Measurements from ENCODE around the gene CYB561A3. TPM values are rescaled to one million over a fixed set of nuclear protein-coding genes. Genes with fewer than 3 reads are reported as not detected.
"Not testable (repeated sequence)": the region's sequence is repeated elsewhere in the genome, so short reads cannot be mapped to it uniquely, and the experiment has no call there.

CYB561A3 gene, protein sequence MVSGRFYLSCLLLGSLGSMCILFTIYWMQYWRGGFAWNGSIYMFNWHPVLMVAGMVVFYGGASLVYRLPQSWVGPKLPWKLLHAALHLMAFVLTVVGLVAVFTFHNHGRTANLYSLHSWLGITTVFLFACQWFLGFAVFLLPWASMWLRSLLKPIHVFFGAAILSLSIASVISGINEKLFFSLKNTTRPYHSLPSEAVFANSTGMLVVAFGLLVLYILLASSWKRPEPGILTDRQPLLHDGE
- total RNA-seq: 10 to 100 TPM; 37.9 to 43.0 TPM

DNA sequence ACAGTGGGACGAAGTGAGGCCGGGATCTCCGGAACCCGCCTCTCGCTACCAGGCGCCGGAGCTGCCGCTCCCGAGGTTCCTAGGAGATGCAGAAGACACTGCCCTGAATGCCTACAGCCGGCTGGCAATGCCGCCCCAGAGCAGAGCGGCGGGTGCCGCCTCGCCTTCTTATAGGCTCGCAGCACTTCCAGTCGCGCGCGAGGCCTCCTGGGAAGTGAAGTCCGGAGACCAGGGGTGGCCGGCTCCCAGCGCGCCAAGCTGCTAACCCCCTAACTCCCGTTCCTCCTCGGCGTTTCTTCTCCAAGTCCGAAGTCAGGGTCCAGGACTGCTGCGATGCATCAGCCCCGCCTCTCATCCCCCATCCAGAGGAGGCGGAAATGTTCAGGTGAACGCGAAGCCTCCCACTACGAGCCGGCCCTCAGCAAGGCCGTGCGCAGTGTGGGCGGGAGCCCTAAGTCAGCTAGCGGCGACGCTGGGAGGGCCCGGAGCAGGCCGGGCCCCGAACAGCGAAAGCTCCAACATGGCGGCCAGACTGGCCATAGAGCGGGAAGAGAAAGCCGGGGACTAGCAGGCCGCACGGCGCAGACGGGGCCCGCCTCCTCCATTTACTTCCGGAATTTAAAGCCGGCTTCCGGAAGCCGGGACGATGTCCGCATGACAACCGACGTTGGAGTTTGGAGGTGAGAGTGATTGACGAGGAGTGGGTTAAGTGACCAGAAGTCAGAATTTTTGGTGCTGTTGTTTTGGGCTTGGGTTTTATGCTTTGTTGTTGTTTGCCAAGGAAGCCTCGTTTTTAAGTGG is at the start of gene CYB561A3, which contains the start of gene TMEM138:
Gene CYB561A3, minus strand, starts transcription at position 142 of the 801 bp plus-strand sequence. CDS start 5,169 bp downstream, outside the sequence.
Gene TMEM138, plus strand, starts transcription at position 634 of the 801 bp plus-strand sequence. CDS start 2,017 bp downstream, outside the sequence.
- Mint-ChIP-seq H3K27me3 (ENCODE audit: low read depth) (no peaks in the 10 kb centered on the region), H3K36me3 (ENCODE audit: insufficient read depth in 2 of 2) (peaks cover 2 to 11% of the 10 kb centered on the region in 2 donors), H3K9me3 (no peaks in the 10 kb centered on the region), H3K4me1 (ENCODE audit: low read depth) (peaks cover 53% of the 10 kb centered on the region), H3K4me3 (peak within 1 kb of the TSS; percentile 95 to 97), H3K27ac (peak within 1 kb of the TSS; percentile 97)
- ATAC-seq (replicated peaks in 1 of 2) (peak; percentile 94 to 95), DNase-seq (peak; percentile 93 to 97)

DNA sequence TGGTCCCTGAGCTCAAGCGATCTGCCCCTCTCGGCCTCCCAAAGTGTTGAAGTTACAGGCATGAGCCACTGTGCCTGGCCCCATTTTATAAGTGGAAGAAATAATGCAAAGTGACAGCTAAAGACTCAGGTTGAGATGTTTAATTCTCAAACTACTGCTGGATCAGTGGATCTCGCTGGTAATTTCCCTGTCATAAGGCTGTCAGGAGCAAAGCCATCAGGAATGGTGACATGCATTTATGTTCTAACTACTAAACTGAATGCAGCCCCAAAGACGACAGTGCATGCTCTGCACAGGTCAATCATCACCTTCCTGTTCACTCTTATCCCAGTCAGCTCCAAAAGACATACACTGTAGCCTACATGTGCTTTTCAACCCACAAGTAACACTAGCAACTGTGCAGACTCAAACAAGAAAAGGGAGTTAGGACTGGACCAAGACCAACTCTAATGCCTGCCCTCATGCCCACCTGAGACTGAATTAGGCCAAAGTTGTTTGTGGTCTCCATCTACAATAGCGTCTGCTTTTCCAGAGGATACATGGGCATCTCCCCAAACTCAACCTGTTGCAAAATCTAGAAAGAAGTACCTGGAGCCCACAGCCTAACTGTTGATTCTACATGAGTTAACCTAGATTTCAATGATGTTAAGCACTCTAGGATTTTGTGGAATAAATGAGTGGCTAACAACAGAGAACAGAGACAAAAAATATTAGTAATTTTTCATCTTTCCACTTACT is 45.5 kb upstream of the CYB561A3 start:
- Mint-ChIP-seq H3K36me3 (ENCODE audit: insufficient read depth in 2 of 2) (peaks cover 16 to 51% of the 10 kb centered on the region in 2 donors), H3K4me1 (ENCODE audit: low read depth) (peaks cover 5% of the 10 kb centered on the region), H3K9me3 (no peaks in the 10 kb centered on the region), H3K27me3 (ENCODE audit: low read depth) (no peaks in the 10 kb centered on the region), H3K27ac (peak overlapping the region; percentile 27), H3K4me3 (no peak overlapping the region)
- no peak for DNase-seq
- ATAC-seq (replicated peaks in 1 of 2): no peak

DNA sequence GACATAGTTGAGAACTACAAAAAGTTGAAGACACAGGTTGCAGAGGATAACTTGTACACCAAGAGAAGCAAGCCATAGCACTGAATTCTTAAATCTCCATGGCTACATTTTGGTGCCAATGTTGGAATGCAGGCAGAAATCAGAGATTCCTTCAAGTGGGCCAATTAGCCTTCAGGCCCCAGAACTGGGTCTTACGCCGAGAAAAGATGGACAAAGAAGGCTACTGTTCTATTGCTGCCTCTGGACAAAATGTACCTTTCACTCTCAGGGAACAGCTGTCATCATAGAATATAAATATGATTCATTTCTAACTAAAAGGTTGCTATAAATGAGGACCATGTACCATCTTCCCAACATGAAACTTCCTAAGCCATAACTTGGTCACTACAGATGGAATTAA is 44.4 kb upstream of the CYB561A3 start:
- ATAC-seq (replicated peaks in 1 of 2) (no peak), DNase-seq (no peak)
- H3K27me3 Mint-ChIP-seq (ENCODE audit: low read depth): no peaks in the 10 kb centered on the region
- H3K4me1 Mint-ChIP-seq (ENCODE audit: low read depth): peaks cover 5% of the 10 kb centered on the region
- H3K4me3 Mint-ChIP-seq: no peak overlapping the region
- peak overlapping the region; percentile 22 for H3K27ac Mint-ChIP-seq
- H3K9me3 Mint-ChIP-seq: no peaks in the 10 kb centered on the region
- H3K36me3 Mint-ChIP-seq (ENCODE audit: insufficient read depth in 2 of 2): peaks cover 13 to 43% of the 10 kb centered on the region in 2 donors

DNA sequence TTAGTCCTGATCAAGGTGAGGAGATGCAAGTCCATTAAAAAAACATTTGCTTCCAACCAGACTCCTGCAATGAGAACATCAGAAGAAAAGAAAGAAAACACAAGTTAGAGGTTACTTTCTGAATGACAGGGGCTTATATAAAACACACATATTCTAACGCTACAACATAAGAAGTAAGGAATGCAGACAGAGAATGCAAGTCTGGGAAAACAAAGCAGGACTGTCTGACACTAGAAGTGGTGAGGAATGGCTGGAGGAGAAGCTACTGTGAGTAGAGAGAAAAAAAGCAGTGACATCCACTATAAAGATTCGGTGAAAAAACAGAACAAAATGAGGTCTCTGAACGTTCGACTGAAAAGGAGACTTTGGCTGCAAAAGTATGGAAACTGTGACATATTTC is 43.0 kb upstream of the CYB561A3 start:
- Mint-ChIP-seq H3K4me1 (ENCODE audit: low read depth) (peaks cover 5% of the 10 kb centered on the region), H3K27ac (peak overlapping the region; percentile 54), H3K27me3 (ENCODE audit: low read depth) (no peaks in the 10 kb centered on the region), H3K36me3 (ENCODE audit: insufficient read depth in 2 of 2) (peaks cover 11 to 37% of the 10 kb centered on the region in 2 donors), H3K4me3 (no peak overlapping the region), H3K9me3 (no peaks in the 10 kb centered on the region)
- DNase-seq (no peak), ATAC-seq (replicated peaks in 1 of 2) (no peak)

DNA sequence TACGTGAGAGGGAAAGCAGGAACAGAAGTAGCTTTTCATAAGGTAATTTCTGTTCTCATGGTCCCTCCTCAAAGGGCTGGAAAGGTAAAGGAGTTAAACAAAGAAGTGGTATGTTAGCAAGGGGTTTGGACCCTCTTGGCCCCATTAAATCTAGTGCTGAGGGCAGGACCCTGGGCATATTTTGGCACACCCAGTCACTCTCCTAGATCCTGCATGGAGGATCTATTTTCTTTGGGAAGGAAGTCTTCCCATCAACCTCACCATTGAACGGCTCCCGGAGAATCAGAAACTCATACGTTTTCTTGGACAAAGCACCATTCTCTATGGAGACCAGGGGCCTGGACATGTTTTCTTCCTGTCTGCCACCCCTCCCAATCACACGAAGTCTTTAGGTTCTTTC is 42.4 kb upstream of the CYB561A3 start:
- DNase-seq (no peak), ATAC-seq (replicated peaks in 1 of 2) (no peak)
- Mint-ChIP-seq H3K4me1 (ENCODE audit: low read depth) (peaks cover 5% of the 10 kb centered on the region), H3K36me3 (ENCODE audit: insufficient read depth in 2 of 2) (peaks cover 11 to 37% of the 10 kb centered on the region in 2 donors), H3K27me3 (ENCODE audit: low read depth) (no peaks in the 10 kb centered on the region), H3K4me3 (no peak overlapping the region), H3K27ac (peak overlapping the region; percentile 54), H3K9me3 (no peaks in the 10 kb centered on the region)

DNA sequence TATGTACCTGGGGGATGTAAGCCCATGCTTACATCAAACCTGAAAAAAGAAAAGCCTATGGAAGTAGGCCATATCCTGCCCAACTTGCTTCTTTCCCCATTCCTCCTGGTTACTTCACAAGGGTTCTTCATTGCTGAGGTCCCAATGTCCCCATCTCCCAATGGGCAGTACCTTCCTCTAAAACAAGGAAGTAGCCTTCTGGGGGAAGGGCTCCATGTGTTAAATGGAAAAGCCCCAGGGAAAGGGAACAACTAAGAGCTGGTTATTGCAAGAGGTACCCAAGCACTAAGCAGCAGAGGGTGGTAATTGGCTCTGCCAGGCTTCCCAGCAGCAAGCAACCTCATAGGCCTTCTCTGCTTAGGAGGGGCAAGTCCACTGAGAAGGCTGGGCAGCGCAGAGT is 42.0 kb upstream of the CYB561A3 start:
- peaks cover 5% of the 10 kb centered on the region for H3K4me1 Mint-ChIP-seq (ENCODE audit: low read depth)
- H3K27ac Mint-ChIP-seq: no peak overlapping the region
- no peaks in the 10 kb centered on the region for H3K9me3 Mint-ChIP-seq
- no peak overlapping the region for H3K4me3 Mint-ChIP-seq
- H3K36me3 Mint-ChIP-seq (ENCODE audit: insufficient read depth in 2 of 2): peaks cover 11 to 33% of the 10 kb centered on the region in 2 donors
- DNase-seq (no peak), ATAC-seq (replicated peaks in 1 of 2) (no peak)
- no peaks in the 10 kb centered on the region for H3K27me3 Mint-ChIP-seq (ENCODE audit: low read depth)

DNA sequence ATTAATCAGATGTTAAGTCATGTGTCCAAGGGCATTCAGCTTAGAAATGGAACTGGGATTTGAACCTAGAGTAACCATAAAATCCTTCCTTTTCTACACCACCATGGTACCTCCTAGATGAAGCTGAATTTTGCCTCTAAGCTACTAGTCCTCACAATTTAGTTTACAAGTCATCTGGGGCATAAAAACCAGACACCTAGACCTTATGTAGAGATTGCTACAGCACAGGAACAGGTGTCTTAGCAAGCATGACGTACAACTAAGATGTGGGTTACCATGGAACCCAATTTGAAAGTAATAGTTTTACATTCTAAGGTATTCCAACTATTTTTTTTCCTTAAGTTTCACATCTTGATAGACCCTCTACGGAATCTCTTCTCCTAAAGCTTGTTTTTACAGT is 39.9 kb upstream of the CYB561A3 start:
- Mint-ChIP-seq H3K4me1 (ENCODE audit: low read depth) (peaks cover 8% of the 10 kb centered on the region), H3K4me3 (no peak overlapping the region), H3K27ac (no peak overlapping the region), H3K27me3 (ENCODE audit: low read depth) (no peaks in the 10 kb centered on the region), H3K9me3 (no peaks in the 10 kb centered on the region), H3K36me3 (ENCODE audit: insufficient read depth in 2 of 2) (peaks cover 9 to 18% of the 10 kb centered on the region in 2 donors)
- ATAC-seq (replicated peaks in 1 of 2) (no peak), DNase-seq (no peak)

DNA sequence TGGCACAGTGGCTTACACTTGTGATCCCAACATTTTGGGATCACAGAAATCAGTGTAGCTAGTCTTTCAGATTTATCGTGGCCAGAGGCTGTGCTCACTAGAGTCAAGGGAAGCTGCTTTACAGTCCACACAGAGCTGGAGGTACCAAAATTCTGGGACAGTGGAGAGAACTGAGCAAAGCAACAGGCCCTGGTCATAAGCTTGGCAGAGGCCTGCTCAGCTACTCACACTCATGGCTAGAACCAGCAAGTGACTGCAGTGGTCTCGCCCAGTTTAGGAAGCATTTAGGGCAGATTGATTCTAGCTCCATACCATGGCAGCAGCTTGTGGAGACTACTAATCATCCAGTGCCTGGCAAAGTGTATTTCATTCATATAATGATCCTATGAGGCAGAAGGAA is 39.5 kb upstream of the CYB561A3 start:
- Mint-ChIP-seq H3K4me1 (ENCODE audit: low read depth) (peaks cover 8% of the 10 kb centered on the region), H3K36me3 (ENCODE audit: insufficient read depth in 2 of 2) (peaks cover 9 to 18% of the 10 kb centered on the region in 2 donors), H3K9me3 (no peaks in the 10 kb centered on the region), H3K27me3 (ENCODE audit: low read depth) (no peaks in the 10 kb centered on the region), H3K27ac (no peak overlapping the region), H3K4me3 (no peak overlapping the region)
- ATAC-seq (replicated peaks in 1 of 2): no peak
- DNase-seq: no peak

DNA sequence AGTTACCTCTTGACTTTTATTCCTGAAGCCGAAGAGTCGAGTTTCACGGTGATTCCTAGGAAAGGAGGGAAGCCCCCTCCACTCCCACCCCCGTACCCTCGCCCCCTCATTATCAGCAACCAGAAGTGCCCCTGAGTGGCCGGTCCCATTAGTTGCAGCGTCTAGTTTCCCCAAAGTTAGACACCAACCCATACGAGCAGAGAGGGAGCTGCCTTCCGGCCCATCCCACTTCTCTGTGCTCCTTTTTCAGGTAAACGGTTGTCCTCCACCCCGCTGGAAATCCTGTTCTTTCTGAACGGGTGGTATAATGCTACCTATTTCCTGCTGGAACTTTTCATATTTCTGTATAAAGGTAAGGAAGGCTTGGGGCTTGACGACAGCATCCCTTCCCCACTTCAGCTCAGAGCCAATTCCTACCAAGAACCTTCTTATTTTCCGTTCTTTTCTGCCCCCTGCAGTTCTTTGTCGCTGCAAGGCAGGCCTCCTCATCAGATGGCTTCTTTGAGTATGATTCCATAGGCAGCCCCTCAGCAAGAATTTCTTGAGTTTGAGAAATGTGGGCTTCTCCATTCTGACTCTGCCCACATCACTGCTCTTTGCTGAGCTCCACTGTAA is 31.4 kb upstream of the CYB561A3 start:
- H3K4me3 Mint-ChIP-seq: peak overlapping the region; percentile 95 to 99
- H3K36me3 Mint-ChIP-seq (ENCODE audit: insufficient read depth in 2 of 2): peaks cover 3 to 5% of the 10 kb centered on the region in 2 donors
- H3K27ac Mint-ChIP-seq: peak overlapping the region; percentile 96
- ATAC-seq (replicated peaks in 1 of 2) (peak in 1 of 2 donors; percentile 22), DNase-seq (peak in 1 of 2 donors; percentile 7)
- H3K4me1 Mint-ChIP-seq (ENCODE audit: low read depth): peaks cover 24% of the 10 kb centered on the region
- H3K9me3 Mint-ChIP-seq: peaks cover 1 to 3% of the 10 kb centered on the region in 2 donors
- H3K27me3 Mint-ChIP-seq (ENCODE audit: low read depth): no peaks in the 10 kb centered on the region

DNA sequence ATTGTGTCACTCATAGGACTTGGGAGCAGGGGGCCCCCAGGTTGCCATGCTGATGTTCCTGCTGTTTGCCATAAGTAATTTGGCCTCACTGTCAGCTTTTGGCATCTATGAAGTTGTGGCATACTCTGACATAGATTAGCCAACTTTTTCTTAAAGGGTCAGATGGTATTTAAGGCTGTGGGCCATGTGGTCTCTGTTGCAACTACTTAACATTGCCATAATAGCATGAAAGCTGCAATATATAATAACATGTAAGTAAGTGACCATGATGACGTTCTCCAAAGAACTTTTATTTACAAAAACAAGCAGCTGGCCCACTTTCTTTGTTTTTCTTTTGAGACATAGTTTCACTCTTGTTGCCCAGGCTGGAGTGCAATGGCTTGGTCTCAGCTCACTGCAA is 28.5 kb upstream of the CYB561A3 start:
- ATAC-seq (replicated peaks in 1 of 2): no peak
- H3K4me1 Mint-ChIP-seq (ENCODE audit: low read depth): peaks cover 21% of the 10 kb centered on the region

DNA sequence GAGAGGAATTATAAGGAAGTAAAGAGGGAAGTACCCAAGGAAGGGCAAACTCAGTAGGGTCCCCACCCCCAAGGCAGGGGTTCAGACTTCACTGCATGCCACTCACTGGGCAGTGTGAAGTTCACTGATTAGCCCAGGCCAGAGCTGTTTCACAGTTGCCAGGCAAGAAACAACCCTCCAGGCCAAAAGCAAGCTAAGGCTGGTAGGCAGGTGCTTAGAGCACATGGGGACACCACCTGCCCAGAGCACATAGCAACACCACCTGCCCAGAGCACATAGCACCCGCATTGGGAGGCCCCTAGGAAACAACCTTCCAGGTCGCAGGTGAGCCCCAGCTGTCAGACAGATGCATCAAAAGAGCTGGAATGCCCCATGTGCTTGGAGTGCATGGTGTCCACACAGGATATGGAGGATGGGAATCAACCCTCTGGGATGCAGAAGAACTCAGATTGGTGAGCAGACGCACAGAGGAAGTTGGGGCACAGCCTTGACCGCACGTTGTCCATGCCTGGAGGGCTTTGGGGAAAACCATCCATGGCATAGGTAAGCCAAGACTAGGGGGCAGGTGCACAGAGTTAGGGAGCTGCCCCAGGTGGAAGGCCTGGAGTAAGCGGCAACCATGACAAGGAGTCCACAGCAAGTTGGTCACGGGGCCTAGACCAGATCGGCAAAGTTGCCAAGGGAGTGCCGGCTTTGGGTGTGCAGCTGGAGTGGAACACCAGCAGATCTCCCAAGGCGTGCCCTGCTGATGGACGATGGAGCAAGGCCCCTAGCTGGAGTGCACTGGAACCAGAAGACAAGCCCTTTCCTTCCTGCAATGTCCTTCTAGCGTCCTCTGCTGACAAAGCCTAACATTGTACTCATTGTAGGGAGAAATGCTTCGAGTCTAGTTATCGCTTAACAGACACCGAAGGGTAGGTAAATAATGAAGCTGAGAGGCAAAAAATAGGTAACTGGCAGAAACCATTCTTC is 22.9 kb upstream of the CYB561A3 start:
- Mint-ChIP-seq H3K27ac (no peak overlapping the region), H3K4me3 (no peak overlapping the region), H3K27me3 (ENCODE audit: low read depth) (no peaks in the 10 kb centered on the region), H3K4me1 (ENCODE audit: low read depth) (no peaks in the 10 kb centered on the region), H3K36me3 (ENCODE audit: insufficient read depth in 2 of 2) (no peaks in the 10 kb centered on the region), H3K9me3 (peaks cover 0 to 1% of the 10 kb centered on the region in 2 donors)
- DNase-seq (no peak), ATAC-seq (replicated peaks in 1 of 2) (no peak)

More for the DNA sequence above, 28.5 kb upstream of the CYB561A3 start:
- Mint-ChIP-seq H3K36me3 (ENCODE audit: insufficient read depth in 2 of 2) (peaks cover 3 to 4% of the 10 kb centered on the region in 2 donors), H3K27me3 (ENCODE audit: low read depth) (no peaks in the 10 kb centered on the region), H3K4me3 (no peak overlapping the region), H3K9me3 (peaks cover 1 to 3% of the 10 kb centered on the region in 2 donors), H3K27ac (no peak overlapping the region)
- DNase-seq: no peak

DNA sequence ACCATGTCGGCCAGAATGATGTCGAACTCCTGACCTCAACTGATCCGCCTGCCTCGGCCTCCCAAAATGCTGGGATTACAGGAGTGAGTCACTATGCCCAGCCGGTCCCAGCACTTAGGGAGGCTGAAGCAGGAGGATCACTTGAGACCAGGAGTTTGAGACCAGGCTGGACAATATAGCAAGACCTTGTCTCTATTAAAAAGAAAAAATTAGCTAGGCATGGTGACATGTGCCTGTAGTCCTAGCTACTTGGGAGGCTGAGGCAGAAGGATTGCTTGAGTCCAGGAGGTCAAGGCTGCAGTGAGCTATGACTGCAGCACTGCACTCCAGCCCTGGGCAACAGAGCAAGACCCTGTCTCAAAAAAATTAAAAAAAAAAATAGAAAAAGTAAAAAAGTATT is 22.2 kb upstream of the CYB561A3 start:
- not testable (repeated sequence) for H3K36me3 Mint-ChIP-seq (ENCODE audit: insufficient read depth in 2 of 2); H3K9me3 Mint-ChIP-seq; H3K4me1 Mint-ChIP-seq (ENCODE audit: low read depth); DNase-seq; ATAC-seq (replicated peaks in 1 of 2); H3K4me3 Mint-ChIP-seq; H3K27ac Mint-ChIP-seq; H3K27me3 Mint-ChIP-seq (ENCODE audit: low read depth)

Data from activated T-cell treated with anti-CD3 and anti-CD28 coated beads, Interleukin-2, amount 50 U/mL, for 72 hours (primary cell).